Measurements from ENCODE around the gene HSF5.

The HSF5 gene

DNA sequence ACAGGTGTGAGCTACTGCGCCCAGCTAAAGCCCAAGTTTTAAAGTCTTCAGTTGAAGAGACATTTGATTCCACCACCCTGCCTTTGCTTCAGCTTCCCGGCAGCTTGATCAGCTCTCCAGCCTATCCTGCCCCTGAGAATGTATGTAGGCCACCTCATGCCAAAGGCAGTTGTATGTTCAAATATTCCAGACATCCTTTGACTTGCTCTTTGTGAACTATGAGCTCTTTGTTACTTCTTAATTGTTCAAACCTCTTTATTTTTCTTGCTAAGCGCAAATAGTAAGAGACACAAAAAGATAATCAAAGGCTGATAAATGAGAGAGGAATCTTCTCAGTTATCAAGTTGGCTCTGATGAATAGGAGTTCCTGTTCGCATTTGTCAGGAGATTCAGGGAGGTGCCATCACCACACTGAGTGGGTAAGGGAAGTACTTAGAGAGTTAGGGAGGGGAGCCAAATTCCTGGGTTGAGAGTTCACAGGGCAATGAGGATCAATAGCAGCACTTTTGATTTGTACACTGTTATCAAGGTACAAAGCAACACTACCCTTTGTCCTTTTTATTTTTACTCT lies 104.2 kb downstream of the HSF5 start:
- DNase-seq = no peak

DNA sequence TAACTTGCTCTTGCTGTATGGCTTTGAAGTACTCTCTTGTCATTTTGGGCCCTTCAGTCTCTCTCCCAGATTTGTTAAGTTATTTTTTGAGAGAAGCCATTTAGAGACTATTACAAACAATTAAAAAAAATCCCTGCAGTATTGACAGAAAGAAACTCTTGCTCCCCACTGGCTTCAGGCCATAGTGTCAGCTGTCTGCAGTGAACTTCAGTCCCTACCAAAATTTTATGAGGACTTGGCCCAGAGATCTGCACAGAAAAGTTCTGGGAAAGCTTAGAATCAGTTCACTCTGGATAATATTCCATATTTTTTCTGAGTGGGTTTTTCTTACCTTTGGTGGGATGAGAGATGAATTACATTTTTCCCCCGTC lies 105.4 kb downstream of the HSF5 start:
- DNase-seq = no peak

DNA sequence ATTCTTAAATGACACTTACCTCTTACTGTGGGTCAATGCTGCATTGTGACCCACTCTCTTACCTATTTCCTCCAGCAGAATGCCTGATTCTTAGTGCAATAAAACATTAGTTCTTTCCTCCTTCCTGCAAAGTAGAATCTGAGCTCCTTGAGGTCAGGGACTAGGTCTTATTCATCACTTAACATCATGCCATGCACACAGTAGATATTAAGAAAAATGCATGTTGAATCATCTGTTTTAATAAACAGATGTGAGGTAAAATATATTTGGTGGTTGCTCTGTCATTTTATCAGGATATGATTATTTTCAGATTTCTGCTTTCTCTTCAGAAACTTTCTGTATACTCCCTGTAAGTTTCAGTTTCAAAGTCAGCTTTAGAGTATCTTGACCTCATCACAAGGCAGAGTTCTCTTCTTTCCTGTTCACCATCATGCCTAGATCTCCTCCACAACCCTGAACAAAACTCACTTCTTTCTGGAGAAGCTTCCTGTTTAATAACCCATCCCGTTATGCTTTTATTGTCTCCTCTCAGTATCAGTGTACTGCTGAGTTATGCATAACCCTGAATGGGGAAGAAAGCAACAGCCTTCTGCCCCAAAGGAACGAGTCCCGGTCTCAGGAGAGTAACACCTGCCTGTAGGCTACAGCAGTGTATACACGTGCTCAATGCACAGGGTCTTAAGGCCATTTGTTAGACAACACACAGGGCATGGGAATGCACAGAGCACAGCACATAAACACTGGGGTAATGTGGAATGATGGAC lies 105.9 kb downstream of the HSF5 start:
- no peak for DNase-seq

DNA sequence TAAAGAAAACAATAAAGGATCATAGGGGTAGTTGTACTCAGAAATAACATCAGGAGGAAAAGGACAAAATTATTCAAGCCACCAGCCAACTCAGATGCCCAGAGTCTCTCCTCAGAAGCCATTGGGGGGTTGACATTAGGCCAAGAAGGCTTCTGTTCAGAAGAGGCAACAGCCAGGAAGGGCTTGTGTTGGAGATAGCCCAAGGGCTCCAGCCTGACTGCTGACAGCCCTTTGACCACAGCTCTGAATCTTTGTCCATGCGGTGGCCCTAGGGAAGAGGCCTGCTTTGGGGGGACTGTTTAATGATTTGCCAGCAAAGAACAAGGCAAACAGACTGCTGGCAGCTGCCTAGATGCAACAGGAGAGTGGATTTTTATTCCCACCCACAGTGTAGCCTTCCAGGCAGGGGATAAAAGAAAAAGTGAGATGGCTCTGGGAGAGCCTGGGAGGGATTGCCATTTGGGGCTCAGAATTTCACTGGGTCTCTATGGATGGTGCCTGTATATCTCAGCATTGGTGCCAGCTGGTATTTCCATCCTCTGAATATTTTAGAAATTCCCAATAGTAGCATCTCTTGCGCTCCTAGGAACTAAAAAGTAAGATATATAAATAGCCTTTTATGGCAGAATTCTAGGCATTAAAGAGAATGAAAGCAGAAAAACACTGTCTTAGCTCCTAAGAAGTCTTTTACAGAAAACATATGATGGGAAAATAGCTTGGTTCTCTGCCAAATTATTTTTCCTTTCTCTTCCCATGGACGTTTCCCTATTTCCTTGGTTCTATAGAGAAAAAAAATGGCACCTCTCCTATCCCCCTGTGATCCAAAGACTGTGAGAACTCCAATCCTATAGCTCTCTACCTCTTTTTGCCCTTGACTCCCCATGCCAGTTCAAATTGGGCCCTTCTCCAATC lies 106.8 kb downstream of the HSF5 start:
- no peak for DNase-seq

DNA sequence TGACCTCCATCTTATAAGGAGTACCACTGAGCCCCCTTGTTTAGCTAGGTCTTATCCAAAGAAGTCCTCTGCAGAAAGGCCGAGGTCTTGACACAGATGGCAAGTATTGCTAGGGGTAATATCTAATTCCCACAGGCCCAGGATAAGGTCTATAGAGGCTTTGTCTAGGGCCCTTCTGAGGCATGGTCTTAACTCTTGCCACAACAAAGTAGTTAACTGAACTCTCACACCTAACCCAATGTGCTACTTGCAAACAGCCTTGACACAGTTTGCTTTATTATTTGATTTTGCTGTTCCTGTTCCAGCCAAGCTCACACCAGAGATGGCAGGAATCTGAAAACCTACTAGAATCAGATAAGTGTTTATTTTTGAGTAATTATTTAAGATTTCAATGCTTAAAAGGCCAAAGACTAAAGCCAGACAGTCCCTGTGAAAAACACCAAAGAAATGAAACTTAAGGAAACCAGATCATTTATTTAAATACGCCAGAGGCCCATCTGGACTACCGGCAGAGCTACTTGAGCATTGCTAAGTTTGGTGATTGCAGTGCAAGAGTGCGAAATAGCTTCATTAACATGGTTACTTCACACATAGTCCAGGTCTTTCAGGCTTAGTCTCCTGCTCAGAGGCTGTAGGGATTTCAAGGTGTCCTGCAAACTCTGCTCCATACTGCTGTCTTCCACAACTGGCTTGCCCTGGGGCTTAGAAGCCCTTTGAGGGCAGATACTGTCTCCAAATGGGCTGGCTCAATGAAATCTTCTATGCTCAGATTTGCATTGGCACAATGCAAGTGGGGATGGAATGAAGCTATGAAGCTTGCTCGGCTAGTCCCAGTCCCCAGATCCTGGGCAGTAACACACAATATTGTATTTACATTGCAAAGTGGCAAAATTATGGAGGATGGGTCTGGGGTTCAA lies 107.7 kb downstream of the HSF5 start:
- no peak for DNase-seq

DNA sequence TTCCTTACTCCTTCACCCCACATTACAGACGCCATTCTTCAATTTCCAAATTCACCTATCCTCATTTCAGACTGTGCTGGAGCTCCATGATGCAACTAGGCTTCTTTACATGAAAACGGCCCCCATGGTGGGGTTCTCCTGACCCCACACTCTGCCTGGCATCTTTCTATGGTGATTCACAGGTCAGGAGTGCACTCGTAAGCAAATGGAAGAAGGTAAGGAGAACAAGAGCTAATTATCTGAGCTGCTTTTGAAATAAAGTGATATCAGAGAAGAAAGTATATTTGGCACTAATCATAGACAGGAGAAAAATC lies 108.7 kb downstream of the HSF5 start:
- no peak for DNase-seq

DNA sequence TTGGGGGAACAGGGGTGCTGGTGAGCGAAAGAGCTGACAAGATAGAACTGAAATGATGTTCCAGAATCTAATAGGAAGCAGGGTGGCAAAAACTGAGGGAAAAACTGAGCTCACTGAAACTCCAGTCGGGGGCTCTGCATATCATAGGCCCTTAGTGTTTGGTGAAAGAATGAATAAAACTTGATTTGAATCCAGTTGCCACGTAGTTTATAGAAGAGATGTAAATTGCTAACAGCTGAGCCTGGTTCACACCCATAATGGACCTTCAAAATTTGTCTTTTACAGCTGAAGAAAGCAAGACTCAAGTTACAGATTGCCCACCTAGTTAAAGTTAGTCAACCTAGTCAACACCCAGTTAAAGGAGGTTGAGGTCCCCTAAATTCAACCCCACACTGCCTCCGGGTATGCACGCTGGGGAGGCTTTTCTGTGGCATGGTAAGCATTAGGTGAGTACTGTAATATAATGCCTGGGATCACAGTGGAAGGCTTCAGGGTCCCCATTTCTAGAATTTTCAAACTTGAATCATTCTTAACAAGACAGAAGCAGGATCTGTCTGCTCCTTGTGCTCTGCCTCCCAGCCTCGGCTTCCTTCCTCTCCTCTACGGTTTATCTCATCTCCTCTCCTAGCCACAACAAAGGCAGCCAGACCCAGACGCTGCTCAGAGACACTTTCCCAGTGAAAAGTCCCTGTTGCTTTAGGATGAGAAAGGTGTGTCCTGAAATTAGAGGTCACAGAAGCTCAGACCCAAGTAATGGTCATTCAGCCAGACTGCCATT lies 109.3 kb downstream of the HSF5 start:
- no peak for DNase-seq

DNA sequence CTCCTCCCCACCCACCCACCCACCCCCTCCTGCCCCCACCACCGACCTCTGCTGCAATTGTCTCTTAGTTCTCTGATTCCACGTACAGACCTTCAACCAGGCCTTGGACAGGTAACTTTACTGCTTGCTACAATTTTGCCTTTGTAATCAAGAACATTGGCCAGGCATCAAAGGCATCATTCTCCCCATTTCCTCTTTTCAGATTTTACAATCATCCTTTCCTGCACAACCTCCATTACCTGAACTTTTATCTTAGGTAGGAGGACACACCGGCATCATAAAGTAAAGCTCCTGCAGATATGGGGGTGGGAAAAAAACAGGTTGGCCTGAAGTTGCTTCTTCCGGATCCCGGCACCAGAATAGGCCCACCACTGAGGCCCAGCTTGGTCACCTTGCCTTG lies 110.5 kb downstream of the HSF5 start:
- no peak for DNase-seq

DNA sequence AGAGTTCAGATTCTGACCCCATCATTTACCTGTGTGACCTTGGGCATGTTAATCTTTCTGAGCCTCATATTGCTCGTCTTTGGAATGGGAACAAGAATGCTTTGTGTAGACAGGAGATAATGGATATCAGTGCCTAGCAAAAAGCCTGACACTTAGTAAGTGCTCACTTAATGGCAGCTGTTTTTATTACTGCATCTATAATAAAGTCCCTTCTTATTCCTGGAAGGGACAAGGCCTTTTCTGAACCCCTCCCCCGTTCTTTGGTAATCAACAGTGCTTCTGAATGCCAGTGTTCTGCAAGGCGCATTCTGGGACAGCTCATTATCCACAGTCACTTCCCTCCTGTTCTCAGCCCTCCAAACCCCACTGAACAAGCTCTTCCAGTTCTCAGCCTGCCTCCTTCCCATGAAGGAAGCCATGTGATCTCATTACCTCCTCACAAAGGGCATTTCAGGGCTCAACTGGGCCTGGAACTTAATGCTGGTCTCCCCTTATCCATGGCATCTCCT lies 111.1 kb downstream of the HSF5 start:
- DNase-seq = no peak

DNA sequence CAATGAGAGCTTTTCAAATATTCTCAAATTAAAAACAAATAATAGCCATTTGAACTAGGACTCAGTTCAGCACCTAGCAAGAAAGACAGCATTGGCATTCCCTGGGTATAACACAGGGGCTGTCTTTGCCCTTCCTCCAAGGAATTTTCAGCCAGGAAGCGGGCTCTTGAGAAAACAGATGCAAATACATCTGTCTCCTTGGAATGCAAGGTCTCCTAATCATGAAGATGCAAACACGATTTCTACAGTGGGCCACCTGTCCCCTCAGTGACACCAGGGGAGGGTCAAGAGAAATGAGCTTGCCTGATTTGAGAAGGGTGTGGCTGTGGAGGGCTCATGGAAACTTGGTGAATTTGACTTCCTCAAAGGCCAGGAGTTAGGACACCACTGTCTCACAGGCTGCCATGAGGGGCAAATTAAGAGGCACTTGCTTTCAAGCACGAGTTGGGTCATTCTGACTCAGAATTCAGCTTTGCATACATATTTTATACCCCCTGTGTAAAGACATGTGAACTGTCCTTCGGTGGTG lies 111.7 kb downstream of the HSF5 start:
- DNase-seq = no peak

DNA sequence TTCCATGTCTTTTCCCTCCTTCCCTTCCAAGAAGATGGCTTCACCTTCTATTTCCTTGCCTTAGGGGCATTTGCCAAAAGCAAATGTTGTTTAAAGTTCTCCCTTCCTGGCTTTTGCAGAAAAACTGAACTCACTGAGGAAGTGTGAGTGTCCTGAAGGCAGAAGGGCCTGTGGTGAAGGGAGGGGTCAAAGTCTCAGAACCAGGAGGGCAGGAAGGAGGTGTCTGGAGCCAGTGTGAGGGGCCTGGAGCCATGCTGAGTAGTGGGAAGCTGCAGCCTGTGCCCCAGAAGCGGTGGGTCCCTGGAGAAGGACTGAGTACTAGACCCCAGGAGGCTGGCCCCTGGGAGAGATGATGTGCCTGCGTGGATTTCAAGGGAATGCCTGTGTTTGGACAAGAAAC lies 112.4 kb downstream of the HSF5 start:
- no peak for DNase-seq

DNA sequence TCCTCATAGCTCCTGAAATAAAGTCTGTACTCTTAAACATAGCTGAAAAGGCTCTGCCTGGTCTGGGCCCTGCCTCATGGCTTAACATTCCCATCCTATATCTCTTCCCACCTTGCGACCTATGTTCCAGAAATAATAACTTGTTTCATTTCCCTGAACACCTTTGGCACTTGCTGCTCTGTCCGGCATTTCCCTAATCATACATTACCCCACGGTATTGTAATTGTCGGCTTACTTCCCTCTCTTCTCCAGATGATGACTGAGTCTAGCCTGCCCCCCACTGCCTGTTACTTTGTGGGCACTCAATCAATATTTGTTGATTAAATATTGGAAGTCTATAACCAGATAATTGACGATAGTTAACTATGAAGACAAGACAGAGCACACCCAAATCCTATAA lies 113.0 kb downstream of the HSF5 start:
- DNase-seq = no peak

DNA sequence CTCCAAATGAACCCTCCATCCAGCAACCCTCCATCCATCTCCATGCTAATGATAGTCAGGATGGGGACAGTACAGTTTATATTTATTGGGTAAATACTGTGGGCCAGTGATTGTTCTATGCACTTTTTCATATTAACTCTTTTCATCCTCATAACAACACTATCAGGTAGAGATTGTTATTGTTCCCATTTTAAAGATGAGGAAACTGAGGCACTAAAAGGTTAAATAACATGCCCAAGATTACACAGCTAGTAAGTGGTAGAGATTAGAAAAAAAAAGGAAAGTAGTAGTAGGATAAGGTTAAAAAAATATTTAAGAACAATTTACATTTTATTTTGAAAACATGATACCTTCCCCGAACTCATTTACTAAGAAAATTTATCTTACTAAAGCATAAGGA lies 114.3 kb downstream of the HSF5 start:
- no peak for DNase-seq

DNA sequence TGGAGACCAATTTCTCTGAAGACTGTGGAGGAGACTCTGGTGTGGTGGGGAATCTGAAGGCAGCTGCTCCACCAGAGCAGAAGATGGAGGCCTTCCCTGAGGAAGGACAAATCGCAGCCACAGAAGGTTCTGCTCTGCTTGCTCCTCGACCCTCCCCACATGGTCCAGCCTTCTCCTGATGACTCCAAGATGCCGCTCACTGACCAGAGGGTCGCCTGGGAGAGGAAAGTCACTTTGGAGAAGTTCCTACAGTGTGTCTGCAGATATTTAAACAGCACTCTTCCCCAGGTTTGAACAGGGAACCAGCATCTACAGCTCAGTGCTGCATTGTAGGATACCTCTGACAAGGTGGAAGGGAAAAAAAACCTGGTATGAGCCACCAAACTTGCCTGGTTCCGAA lies 115.2 kb downstream of the HSF5 start:
- DNase-seq = no peak

DNA sequence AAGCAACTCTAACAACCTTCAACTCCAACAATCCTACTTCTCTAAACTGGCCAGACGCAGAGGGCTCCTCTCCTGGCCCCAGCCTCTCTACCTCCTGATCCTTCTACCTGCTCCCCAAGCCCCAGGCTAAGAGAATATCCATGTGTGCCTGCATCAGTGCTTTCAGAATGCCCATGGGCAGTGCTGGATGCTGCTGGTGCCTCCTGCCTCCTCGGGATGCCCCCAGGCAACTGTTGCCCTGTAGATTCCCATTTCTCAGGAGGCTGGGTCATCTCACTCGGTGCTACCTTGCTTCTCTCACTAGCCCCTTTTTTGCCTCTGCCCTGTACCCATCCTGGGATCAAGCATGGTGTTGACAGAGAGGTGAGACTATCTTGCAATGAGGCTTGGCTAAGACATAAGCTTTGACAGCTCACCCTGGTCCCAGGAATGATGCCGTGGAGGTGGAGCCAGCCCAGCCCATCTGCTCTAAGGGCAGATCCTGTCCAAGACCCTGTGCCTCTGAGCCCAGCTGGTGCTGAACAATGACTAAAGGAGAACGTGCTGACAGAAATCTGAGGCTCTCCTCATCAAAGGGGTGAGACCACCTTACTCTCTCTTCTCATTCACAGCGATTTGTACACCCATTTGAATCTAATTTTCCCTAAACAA lies 116.8 kb downstream of the HSF5 start:
- DNase-seq = no peak

DNA sequence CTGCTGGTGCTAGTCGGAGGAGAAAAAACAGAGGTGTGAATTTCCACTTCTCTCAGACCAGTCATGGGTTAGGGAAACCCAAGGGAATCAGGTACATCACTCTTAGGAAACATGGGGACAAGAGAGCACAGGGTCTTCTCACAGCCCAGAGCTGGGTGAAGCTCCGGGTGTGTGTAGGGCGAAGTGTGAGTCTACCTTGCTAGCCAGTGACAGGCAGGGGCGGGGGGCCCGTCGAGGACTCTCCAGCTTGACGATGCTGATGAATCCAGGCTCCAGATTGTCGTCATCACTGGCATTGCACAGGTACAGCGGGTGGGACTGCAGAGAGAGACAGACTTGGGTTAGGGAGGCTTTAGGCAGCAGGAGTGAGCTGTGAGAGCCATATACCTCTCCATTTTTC lies 117.5 kb downstream of the HSF5 start:
- no peak for DNase-seq

DNA sequence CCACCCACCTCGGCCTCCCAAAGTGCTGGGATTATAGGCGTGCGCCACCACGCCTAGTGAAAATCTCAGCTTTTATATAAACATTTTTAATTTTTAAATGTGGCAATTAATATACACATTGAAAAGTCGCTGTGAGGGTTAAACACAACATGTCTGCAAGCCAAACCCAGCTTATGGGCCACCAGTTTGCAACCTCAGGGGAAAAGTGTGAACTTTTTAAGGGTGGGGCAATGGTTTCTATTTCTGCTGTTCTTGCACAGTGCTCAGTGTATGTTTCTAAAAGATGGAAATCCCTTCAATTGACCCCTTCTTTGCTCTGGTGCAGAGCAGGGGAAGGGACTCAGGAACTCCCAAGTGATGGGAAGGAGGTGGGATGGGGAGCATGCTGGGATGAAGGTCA lies 117.9 kb downstream of the HSF5 start:
- DNase-seq = no peak
